Smooth muscle cell (in vitro differentiated cells): ENCODE measurements around the gene PPM1L. TPM values are rescaled to one million over a fixed set of nuclear protein-coding genes. Genes with fewer than 3 reads are reported as not detected.
A peak's percentile ranks its signal among the peaks of the same experiment; 100 is the strongest.
"Not testable (repeated sequence)": the region's sequence is repeated elsewhere in the genome, so short reads cannot be mapped to it uniquely, and the experiment has no call there.

Experiments
- DNase-seq: peaks from one replicate; lab custom pipeline; 2025; ENCODE audit not compliant: unreplicated experiment; lab: John Stamatoyannopoulos, UW
- H2AFZ ChIP-seq: fragments of 200-600 bp; sonication (generic); 2 replicates; pipeline ENCODE4 v1.6.0; 2016; ENCODE audit warnings: antibody characterized with exemption, low read depth, mild to moderate bottlenecking
- H3F3A ChIP-seq: fragments of 200-600 bp; sonication (generic); 2 replicates; pipeline ENCODE4 v1.6.0; 2017; ENCODE audit warnings: antibody characterized with exemption, low read depth
- H3K27ac ChIP-seq: fragments of 200-600 bp; sonication (generic); 2 replicates; pipeline ENCODE4 v1.5.1; 2016; ENCODE audit warnings: low read depth, mild to moderate bottlenecking
- H3K27me3 ChIP-seq: fragments of 200-600 bp; sonication (generic); 2 replicates; pipeline ENCODE4 v1.6.1; 2016; ENCODE audit warnings: low read depth, mild to moderate bottlenecking
- H3K36me3 ChIP-seq: fragments of 200-600 bp; sonication (generic); 2 replicates; pipeline ENCODE4 v1.5.1; 2016; ENCODE audit warnings: low read depth
- H3K4me1 ChIP-seq: fragments of 200-600 bp; sonication (generic); 2 replicates; pipeline ENCODE4 v1.5.1; 2016; ENCODE audit warnings: low read depth
- H3K4me2 ChIP-seq: fragments of 200-600 bp; sonication (generic); 2 replicates; pipeline ENCODE4 v1.6.0; 2016; ENCODE audit warnings: mild to moderate bottlenecking
- H3K4me3 ChIP-seq: fragments of 200-600 bp; sonication (generic); 2 replicates; pipeline ENCODE4 v1.5.1; 2016; ENCODE audit warnings: mild to moderate bottlenecking
- H3K79me2 ChIP-seq: fragments of 200-600 bp; sonication (generic); 2 replicates; pipeline ENCODE4 v1.6.0; 2016; ENCODE audit warnings: low read depth, mild to moderate bottlenecking
- H3K9ac ChIP-seq: fragments of 200-600 bp; sonication (generic); 2 replicates; pipeline ENCODE4 v1.6.0; 2016; ENCODE audit warnings: low read depth
- H3K9me3 ChIP-seq: fragments of 200-600 bp; sonication (generic); replicated peaks from 2 replicates; pipeline ENCODE4 v1.5.1; 2016; ENCODE audit warnings: low read depth
- H4K20me1 ChIP-seq: fragments of 200-600 bp; sonication (generic); 2 replicates; pipeline ENCODE4 v1.6.0; 2016; ENCODE audit warnings: low read depth
- WGBS: methylation state at CpG from one replicate; pipeline ENCODE4 v1.1.7; 2016; ENCODE audit warnings: low lambda C conversion rate; 5-methylcytosine and 5-hydroxymethylcytosine counted together
- polyA plus RNA-seq: library from polyadenylated mRNA; unstranded; fragments of >200 nt; fragmentation: Nextera tagmentation; extraction: Ambion mirVana; gene quantifications from 2 replicates; pipeline ENCODE4 v1.2.1, GENCODE V29; 2016
- total RNA-seq: library from RNA; depleted of rRNA; stranded (reverse); fragments of >200 nt; gene quantifications from 2 replicates; pipeline ENCODE4 v1.2.3, GENCODE V29; 2014
- TF ChIP-seq, protein P1 (sequence below): fragments of 200-600 bp; sonication (generic); IDR thresholded peaks from 2 replicates; pipeline ENCODE4 v1.5.1; 2017; ENCODE audit warnings: borderline replicate concordance, mild to moderate bottlenecking, antibody characterized with exemption; ENCODE audit not compliant: insufficient read depth, poor library complexity, severe bottlenecking

PPM1L gene
- total and polyA plus RNA-seq, 2 experiments from 2014 or later: 0.14 to 1.9 TPM

GRCh38 chr3:160996811-160997210, 240.8 kb downstream of the PPM1L start:
- no peaks in the 10 kb centered on the region for H3K9me3 ChIP-seq
- no peak overlapping the region for H2AFZ ChIP-seq
- no peaks in the 10 kb centered on the region for H3K27me3 ChIP-seq
- H3K4me2 ChIP-seq: no peak overlapping the region
- TF ChIP-seq, protein P1, sequence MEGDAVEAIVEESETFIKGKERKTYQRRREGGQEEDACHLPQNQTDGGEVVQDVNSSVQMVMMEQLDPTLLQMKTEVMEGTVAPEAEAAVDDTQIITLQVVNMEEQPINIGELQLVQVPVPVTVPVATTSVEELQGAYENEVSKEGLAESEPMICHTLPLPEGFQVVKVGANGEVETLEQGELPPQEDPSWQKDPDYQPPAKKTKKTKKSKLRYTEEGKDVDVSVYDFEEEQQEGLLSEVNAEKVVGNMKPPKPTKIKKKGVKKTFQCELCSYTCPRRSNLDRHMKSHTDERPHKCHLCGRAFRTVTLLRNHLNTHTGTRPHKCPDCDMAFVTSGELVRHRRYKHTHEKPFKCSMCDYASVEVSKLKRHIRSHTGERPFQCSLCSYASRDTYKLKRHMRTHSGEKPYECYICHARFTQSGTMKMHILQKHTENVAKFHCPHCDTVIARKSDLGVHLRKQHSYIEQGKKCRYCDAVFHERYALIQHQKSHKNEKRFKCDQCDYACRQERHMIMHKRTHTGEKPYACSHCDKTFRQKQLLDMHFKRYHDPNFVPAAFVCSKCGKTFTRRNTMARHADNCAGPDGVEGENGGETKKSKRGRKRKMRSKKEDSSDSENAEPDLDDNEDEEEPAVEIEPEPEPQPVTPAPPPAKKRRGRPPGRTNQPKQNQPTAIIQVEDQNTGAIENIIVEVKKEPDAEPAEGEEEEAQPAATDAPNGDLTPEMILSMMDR: no peak
- H3K4me1 ChIP-seq: peaks cover 7% of the 10 kb centered on the region
- no peak overlapping the region for H3K4me3 ChIP-seq
- H3K36me3 ChIP-seq: no peaks in the 10 kb centered on the region
- H3K9ac ChIP-seq: no peak overlapping the region
- H3K79me2 ChIP-seq: no peaks in the 10 kb centered on the region
- H4K20me1 ChIP-seq: no peaks in the 10 kb centered on the region
- H3F3A ChIP-seq: no peaks in the 10 kb centered on the region
- no peak overlapping the region for H3K27ac ChIP-seq
- DNase-seq: no peak

DNA sequence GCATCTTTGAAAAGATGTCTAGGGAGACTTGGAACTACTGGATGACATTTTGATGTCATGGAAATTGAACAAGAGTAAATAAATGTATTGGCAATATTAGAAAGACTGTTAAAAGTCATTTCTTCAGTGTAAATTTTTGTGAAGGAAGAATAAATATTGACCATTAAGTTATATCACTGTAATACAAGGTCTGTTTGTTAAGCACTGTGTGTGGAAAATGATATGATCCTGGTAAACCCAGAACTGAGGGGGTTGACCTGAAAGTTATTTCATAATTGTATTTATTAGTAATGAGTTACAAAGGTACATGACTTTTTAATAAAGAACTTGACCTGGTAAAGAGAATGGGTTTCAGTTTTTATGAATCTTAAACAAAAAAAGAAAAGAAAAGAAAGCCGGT, 242.6 kb downstream of the PPM1L start:
- Histone ChIP-seq H3K9ac (no peak overlapping the region), H3K36me3 (no peaks in the 10 kb centered on the region), H4K20me1 (no peaks in the 10 kb centered on the region), H3K4me3 (no peak overlapping the region), H3K4me1 (peaks cover 7% of the 10 kb centered on the region), H3K9me3 (no peaks in the 10 kb centered on the region), H3K79me2 (no peaks in the 10 kb centered on the region), H2AFZ (no peak overlapping the region), H3F3A (no peaks in the 10 kb centered on the region), H3K27me3 (no peaks in the 10 kb centered on the region), H3K27ac (no peak overlapping the region), H3K4me2 (no peak overlapping the region)
- WGBS: 81% methylated on average over 1 of the region's 1 CpG
- TF ChIP-seq, protein P1: no peak
- no peak for DNase-seq

- Histone ChIP-seq H3K9ac (no peak overlapping the region), H3K4me1 (peaks cover 7% of the 10 kb centered on the region), H3K27me3 (no peaks in the 10 kb centered on the region), H2AFZ (no peak overlapping the region), H3K79me2 (no peaks in the 10 kb centered on the region), H3K27ac (peak overlapping the region; percentile 20), H3K36me3 (no peaks in the 10 kb centered on the region), H4K20me1 (no peaks in the 10 kb centered on the region), H3K4me2 (peak overlapping the region; percentile 8), H3K4me3 (no peak overlapping the region), H3K9me3 (no peaks in the 10 kb centered on the region), H3F3A (no peaks in the 10 kb centered on the region)
- DNase-seq: no peak
- TF ChIP-seq, protein P1: peak; percentile 14
- WGBS: 51% methylated on average over 5 of the region's 5 CpGs
Observed at GRCh38 chr3:160999274-160999673, 243.2 kb downstream of the PPM1L start.

- no peak overlapping the region for H3K4me2 ChIP-seq
- H3K27me3 ChIP-seq: no peaks in the 10 kb centered on the region
- H3K9ac ChIP-seq: no peak overlapping the region
- no peaks in the 10 kb centered on the region for H3K4me1 ChIP-seq
- TF ChIP-seq, protein P1: no peak
- H3K9me3 ChIP-seq: no peaks in the 10 kb centered on the region
- no peaks in the 10 kb centered on the region for H3F3A ChIP-seq
- H3K27ac ChIP-seq: no peak overlapping the region
- H3K4me3 ChIP-seq: no peak overlapping the region
- no peaks in the 10 kb centered on the region for H3K36me3 ChIP-seq
- H3K79me2 ChIP-seq: no peaks in the 10 kb centered on the region
- WGBS: 75% methylated on average over 2 of the region's 2 CpGs
- no peaks in the 10 kb centered on the region for H4K20me1 ChIP-seq
- H2AFZ ChIP-seq: no peak overlapping the region
- no peak for DNase-seq
Observed at GRCh38 chr3:161008086-161008485, 252.1 kb downstream of the PPM1L start.

GRCh38 chr3:161010151-161010550, 254.1 kb downstream of the PPM1L start:
- not testable (repeated sequence) for H3K4me1 ChIP-seq, H3K4me2 ChIP-seq, H3K27me3 ChIP-seq, H3K4me3 ChIP-seq, H3K27ac ChIP-seq, H3K9me3 ChIP-seq, H2AFZ ChIP-seq, H3K36me3 ChIP-seq, H4K20me1 ChIP-seq, DNase-seq, H3K79me2 ChIP-seq, H3K9ac ChIP-seq, H3F3A ChIP-seq
- WGBS: 100% methylated on average over 2 of the region's 2 CpGs
